ENCODE results near the gene FDXR.

The FDXR gene

GRCh38 chr17:74860872-74861661, 11.7 kb downstream of the FDXR start:
- TF ChIP-seq POLR2A (IDR thresholded peaks at IDR 0.05; ENCODE audit: low read length) = no peak
- no peak for TF ChIP-seq GATA1 (IDR thresholded peaks at IDR 0.05; ENCODE audit: low read depth, low read length)
- DNase-seq = no peak

GRCh38 chr17:74860229-74860871, 12.4 kb downstream of the FDXR start:
- TF ChIP-seq GATA1 (IDR thresholded peaks at IDR 0.05; ENCODE audit: low read depth, low read length) = no peak
- TF ChIP-seq POLR2A (IDR thresholded peaks at IDR 0.05; ENCODE audit: low read length) = no peak

GRCh38 chr17:74859459-74860228, 13.2 kb downstream of the FDXR start, which contains the start of gene GRIN2C:
GRIN2C (minus strand) TSS chr17:74859885; CDS start chr17:74855092, 4,793 bp downstream.
- peak in 1 of 2 experiments; percentile 39 for DNase-seq
- TF ChIP-seq POLR2A (IDR thresholded peaks at IDR 0.05; ENCODE audit: low read length) (no peak), GATA1 (IDR thresholded peaks at IDR 0.05; ENCODE audit: low read depth, low read length) (no peak)

More at GRCh38 chr17:74860229-74860871, 12.4 kb downstream of the FDXR start:
- DNase-seq = no peak

GRCh38 chr17:74858672-74859458, 13.9 kb downstream of the FDXR start:
- TF ChIP-seq GATA1 (IDR thresholded peaks at IDR 0.05; ENCODE audit: low read depth, low read length) (no peak), POLR2A (IDR thresholded peaks at IDR 0.05; ENCODE audit: low read length) (no peak)

GRCh38 chr17:74857191-74857590, 15.6 kb downstream of the FDXR start:
- DNase-seq = no peak

More at GRCh38 chr17:74858672-74859458, 13.9 kb downstream of the FDXR start:
- DNase-seq = no peak

GRCh38 chr17:74856112-74856511, 16.7 kb downstream of the FDXR start:
- no peak for DNase-seq
- no peak for TF ChIP-seq POLR2A (IDR thresholded peaks at IDR 0.05; ENCODE audit: low read length)
- no peak for TF ChIP-seq GATA1 (IDR thresholded peaks at IDR 0.05; ENCODE audit: low read depth, low read length)

More at GRCh38 chr17:74857191-74857590, 15.6 kb downstream of the FDXR start:
- TF ChIP-seq POLR2A (IDR thresholded peaks at IDR 0.05; ENCODE audit: low read length) (no peak), GATA1 (IDR thresholded peaks at IDR 0.05; ENCODE audit: low read depth, low read length) (no peak)

GRCh38 chr17:74855323-74855722, 17.5 kb downstream of the FDXR start:
- DNase-seq = no peak
- TF ChIP-seq POLR2A (IDR thresholded peaks at IDR 0.05; ENCODE audit: low read length) (no peak), GATA1 (IDR thresholded peaks at IDR 0.05; ENCODE audit: low read depth, low read length) (no peak)

- no peak for TF ChIP-seq POLR2A (IDR thresholded peaks at IDR 0.05; ENCODE audit: low read length)
- no peak for TF ChIP-seq GATA1 (IDR thresholded peaks at IDR 0.05; ENCODE audit: low read depth, low read length)
- DNase-seq = no peak
Measured at GRCh38 chr17:74854792-74855191, 18.0 kb downstream of the FDXR start.

- no peak for TF ChIP-seq POLR2A (IDR thresholded peaks at IDR 0.05; ENCODE audit: low read length)
Measured at GRCh38 chr17:74853669-74854068, 19.1 kb downstream of the FDXR start.

GRCh38 chr17:74853048-74853397, 19.8 kb downstream of the FDXR start:
- no peak for DNase-seq
- no peak for TF ChIP-seq GATA1 (IDR thresholded peaks at IDR 0.05; ENCODE audit: low read depth, low read length)
- TF ChIP-seq POLR2A (IDR thresholded peaks at IDR 0.05; ENCODE audit: low read length) = no peak

More at GRCh38 chr17:74853669-74854068, 19.1 kb downstream of the FDXR start:
- no peak for DNase-seq

GRCh38 chr17:74852237-74853047, 20.4 kb downstream of the FDXR start:
- TF ChIP-seq POLR2A (IDR thresholded peaks at IDR 0.05; ENCODE audit: low read length) (no peak), GATA1 (IDR thresholded peaks at IDR 0.05; ENCODE audit: low read depth, low read length) (no peak)
- peak in 1 of 2 experiments; percentile 42 for DNase-seq

GRCh38 chr17:74851612-74852236, 21.1 kb downstream of the FDXR start:
- no peak for DNase-seq
- TF ChIP-seq GATA1 (IDR thresholded peaks at IDR 0.05; ENCODE audit: low read depth, low read length) (no peak), POLR2A (IDR thresholded peaks at IDR 0.05; ENCODE audit: low read length) (no peak)

All from erythroblast (primary cell).